Measurements from ENCODE around the gene PMEPA1.

GRCh38 chr20:57638173-57638894 is 71.5 kb downstream of the PMEPA1 start:
- no peak for TF ChIP-seq MAX (IDR thresholded peaks at IDR 0.05; ENCODE audit: low read depth, low read length)
- no peak for TF ChIP-seq CHD2 (IDR thresholded peaks at IDR 0.05; ENCODE audit: borderline replicate concordance, low read depth, low read length)
- TF ChIP-seq POLR2A (IDR thresholded peaks at IDR 0.05; ENCODE audit: low read depth, low read length), result no peak
- TF ChIP-seq ATF3 (IDR thresholded peaks at IDR 0.05; ENCODE audit: borderline replicate concordance, extremely low read depth, low read depth, low read length), result no peak
- TF ChIP-seq E2F4 (IDR thresholded peaks at IDR 0.05; ENCODE audit: low read depth, low read length), result no peak
- no peak for TF ChIP-seq CTCF (IDR thresholded peaks at IDR 0.05 in 2 of 3, conservative IDR thresholded peaks at IDR 0.05 in 1 of 3; ENCODE audit: control insufficient read depth in 2 of 3, extremely low read depth in 1 of 3, insufficient read depth in 1 of 3, low read depth in 3 of 3, low read length in 3 of 3)
